ENCODE data around the gene ZNF674. TPM values are rescaled to one million over a fixed set of nuclear protein-coding genes. Genes with fewer than 3 reads are reported as not detected.
A peak's percentile ranks its signal among the peaks of the same experiment; 100 is the strongest.

The ZNF674 gene
- total and polyA plus RNA-seq, 8 donors, result 0.61 to 14.0 (median 2.3) TPM

DNA sequence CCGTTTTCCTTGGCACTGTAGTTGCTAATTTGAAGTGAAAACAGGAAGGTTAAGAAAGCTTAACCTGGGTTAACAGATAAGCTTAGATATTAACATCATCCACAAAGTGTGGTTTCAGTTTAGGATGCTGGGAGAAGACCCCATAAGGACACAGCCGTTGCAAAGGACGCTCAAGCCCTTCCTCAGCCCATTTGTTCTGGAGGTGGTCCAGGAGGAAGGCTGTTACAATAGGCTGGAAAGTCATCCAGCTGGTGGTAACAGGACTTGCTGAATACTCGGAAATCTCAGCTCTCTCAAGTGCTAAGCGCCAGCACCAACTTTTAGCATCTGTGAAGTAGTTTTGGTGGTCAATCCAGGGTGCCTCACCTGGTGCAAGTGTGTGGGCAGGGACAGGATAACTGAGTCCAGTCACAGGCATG lies 42.5 kb upstream of the ZNF674 start:
- 8 to 26% (median 21%) methylated on average over 4 to 5 of the region's 5 CpGs for WGBS, 5 donors
- Histone ChIP-seq H3K27me3 (no peaks in the 10 kb centered on the region), H3K9me3 (no peaks in the 10 kb centered on the region), H3K27ac (peak overlapping the region in 4 of 5 donors; percentile 4 to 59 (median 52)), H3K36me3 (no peaks in the 10 kb centered on the region), H3K4me3 (no peak overlapping the region), H3K4me1 (peaks cover 0 to 12% (median 3%) of the 10 kb centered on the region in 4 donors)
- DNase-seq, result peak in 1 of 2 donors; percentile 27
- intact Hi-C loops (cut with DNase I; ENCODE audit: low total_unique reads), result no loop called here
- no peak for TF ChIP-seq EP300 (IDR thresholded peaks at IDR 0.05)
- TF ChIP-seq POLR2AphosphoS5 (IDR thresholded peaks at IDR 0.05), result no peak
- no peak for TF ChIP-seq POLR2A (IDR thresholded peaks at IDR 0.05)
- TF ChIP-seq, protein P1, sequence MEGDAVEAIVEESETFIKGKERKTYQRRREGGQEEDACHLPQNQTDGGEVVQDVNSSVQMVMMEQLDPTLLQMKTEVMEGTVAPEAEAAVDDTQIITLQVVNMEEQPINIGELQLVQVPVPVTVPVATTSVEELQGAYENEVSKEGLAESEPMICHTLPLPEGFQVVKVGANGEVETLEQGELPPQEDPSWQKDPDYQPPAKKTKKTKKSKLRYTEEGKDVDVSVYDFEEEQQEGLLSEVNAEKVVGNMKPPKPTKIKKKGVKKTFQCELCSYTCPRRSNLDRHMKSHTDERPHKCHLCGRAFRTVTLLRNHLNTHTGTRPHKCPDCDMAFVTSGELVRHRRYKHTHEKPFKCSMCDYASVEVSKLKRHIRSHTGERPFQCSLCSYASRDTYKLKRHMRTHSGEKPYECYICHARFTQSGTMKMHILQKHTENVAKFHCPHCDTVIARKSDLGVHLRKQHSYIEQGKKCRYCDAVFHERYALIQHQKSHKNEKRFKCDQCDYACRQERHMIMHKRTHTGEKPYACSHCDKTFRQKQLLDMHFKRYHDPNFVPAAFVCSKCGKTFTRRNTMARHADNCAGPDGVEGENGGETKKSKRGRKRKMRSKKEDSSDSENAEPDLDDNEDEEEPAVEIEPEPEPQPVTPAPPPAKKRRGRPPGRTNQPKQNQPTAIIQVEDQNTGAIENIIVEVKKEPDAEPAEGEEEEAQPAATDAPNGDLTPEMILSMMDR (IDR thresholded peaks at IDR 0.05), result no peak

DNA sequence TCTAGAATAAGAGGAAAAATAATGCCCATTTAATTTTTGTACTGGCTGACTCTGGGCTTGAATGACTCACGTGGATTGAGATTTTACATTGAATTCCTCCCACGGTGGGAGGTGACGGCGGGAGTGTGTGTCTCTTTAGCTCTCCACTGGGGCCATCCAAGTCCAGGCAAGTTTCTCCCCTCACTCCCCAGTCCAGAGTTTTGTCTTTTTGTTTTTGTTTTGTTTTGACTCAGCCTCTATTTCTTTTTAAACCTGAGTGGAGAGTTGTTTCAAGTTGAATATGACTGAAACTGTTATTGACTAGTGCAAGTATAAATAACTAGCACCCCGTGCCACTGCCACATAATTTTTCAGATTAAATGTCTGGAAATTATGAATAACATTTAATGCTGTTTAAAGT lies 41.9 kb upstream of the ZNF674 start:
- H3K27me3 ChIP-seq, result no peaks in the 10 kb centered on the region
- peak overlapping the region in 2 of 5 donors; percentile 47 to 57 for H3K27ac ChIP-seq
- peaks cover 0 to 14% (median 3%) of the 10 kb centered on the region in 4 donors for H3K4me1 ChIP-seq
- WGBS, 5 donors, result 48 to 65% (median 52%) methylated on average over 5 of the region's 5 CpGs
- no peak for TF ChIP-seq POLR2AphosphoS5 (IDR thresholded peaks at IDR 0.05)
- no peak for TF ChIP-seq POLR2A (IDR thresholded peaks at IDR 0.05)
- TF ChIP-seq, protein P1 (IDR thresholded peaks at IDR 0.05), result no peak
- no peak for TF ChIP-seq EP300 (IDR thresholded peaks at IDR 0.05)
- H3K36me3 ChIP-seq, result no peaks in the 10 kb centered on the region
- no peak overlapping the region for H3K4me3 ChIP-seq
- intact Hi-C loops (cut with DNase I; ENCODE audit: low total_unique reads), result no loop called here
- DNase-seq, result no peak
- no peaks in the 10 kb centered on the region for H3K9me3 ChIP-seq

DNA sequence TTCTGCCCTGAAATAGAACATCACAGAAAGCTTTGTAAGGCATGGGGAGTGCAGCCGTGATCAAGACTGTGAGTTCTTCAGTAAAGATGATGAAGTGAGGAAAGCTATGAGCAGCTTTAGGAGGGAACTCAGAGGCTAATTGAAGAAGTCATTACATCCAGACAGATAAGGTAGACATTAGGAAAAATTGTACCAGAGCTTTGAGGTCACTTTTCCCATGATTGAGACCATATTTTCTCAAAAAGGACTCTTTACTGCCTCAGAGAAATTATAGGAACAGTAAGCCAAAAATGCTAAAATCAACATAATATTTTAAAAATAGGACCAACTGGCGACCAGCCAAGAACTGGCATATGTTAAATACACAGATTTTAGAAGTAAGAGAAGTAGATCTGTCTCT lies 39.5 kb upstream of the ZNF674 start:
- no peak for TF ChIP-seq POLR2AphosphoS5 (IDR thresholded peaks at IDR 0.05)
- TF ChIP-seq, protein P1 (IDR thresholded peaks at IDR 0.05), result no peak
- no peak for TF ChIP-seq EP300 (IDR thresholded peaks at IDR 0.05)
- no peak for TF ChIP-seq POLR2A (IDR thresholded peaks at IDR 0.05)
- Histone ChIP-seq H3K27ac (no peak overlapping the region), H3K4me1 (peaks cover 0 to 14% (median 3%) of the 10 kb centered on the region in 4 donors), H3K36me3 (no peaks in the 10 kb centered on the region), H3K4me3 (no peak overlapping the region), H3K9me3 (no peaks in the 10 kb centered on the region), H3K27me3 (no peaks in the 10 kb centered on the region)
- 32 to 68% (median 51%) methylated on average over 2 of the region's 2 CpGs for WGBS, 5 donors
- intact Hi-C loops (cut with DNase I; ENCODE audit: low total_unique reads), result no loop called here
- DNase-seq, result no peak

DNA sequence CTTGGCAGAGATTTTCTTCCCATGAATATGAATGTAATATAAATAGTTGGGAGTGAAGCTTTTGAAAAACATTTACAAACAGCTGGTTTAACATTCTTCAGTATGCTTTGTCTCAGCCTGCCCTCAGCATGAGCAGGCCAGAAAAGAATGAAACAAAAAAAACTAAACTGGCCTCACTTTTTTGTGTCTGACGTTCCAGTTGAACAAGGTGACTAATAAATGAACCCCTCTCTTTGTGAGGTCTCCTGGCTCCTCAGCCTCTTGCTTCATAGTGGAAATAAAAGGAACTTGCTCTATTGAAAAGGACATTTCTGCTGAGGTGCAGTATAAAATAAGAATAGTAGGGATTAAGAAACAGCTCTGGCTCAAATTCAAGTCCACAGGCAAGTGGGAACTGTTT lies 37.7 kb upstream of the ZNF674 start:
- H3K4me3 ChIP-seq, result no peak overlapping the region
- WGBS, 5 donors, result 6 to 44% (median 36%) methylated on average over 1 of the region's 1 CpG
- no peaks in the 10 kb centered on the region for H3K27me3 ChIP-seq
- H3K4me1 ChIP-seq, result peaks cover 0 to 14% (median 3%) of the 10 kb centered on the region in 4 donors
- no peaks in the 10 kb centered on the region for H3K36me3 ChIP-seq
- peak overlapping the region in 3 of 5 donors; percentile 18 to 57 (median 38) for H3K27ac ChIP-seq
- DNase-seq, result no peak
- H3K9me3 ChIP-seq, result no peaks in the 10 kb centered on the region
- intact Hi-C loops (cut with DNase I; ENCODE audit: low total_unique reads), result no loop called here
- TF ChIP-seq POLR2A (IDR thresholded peaks at IDR 0.05) (no peak), EP300 (IDR thresholded peaks at IDR 0.05) (no peak), POLR2AphosphoS5 (IDR thresholded peaks at IDR 0.05) (no peak)
- TF ChIP-seq, protein P1 (IDR thresholded peaks at IDR 0.05), result no peak

Measured in stomach (tissue), 9 donors.